ENCODE data around the gene PHF5A.

- TF ChIP-seq CTCF (IDR thresholded peaks at IDR 0.05; ENCODE audit: low read depth, low read length, poor library complexity, severe bottlenecking): no peak
- no peak for TF ChIP-seq EZH2phosphoT487 (IDR thresholded peaks at IDR 0.05; ENCODE audit: borderline replicate concordance, low read length)
Measured at GRCh38 chr22:41461901-41462300, 6.6 kb downstream of the PHF5A start.

Data from DOHH2 (cell line).